HepG2 (cell line): Measurements from ENCODE around the gene IRF4. TPM values are rescaled to one million over a fixed set of nuclear protein-coding genes. Genes with fewer than 3 reads are reported as not detected.

Source experiments
- ATAC-seq: fragments of 200-7000 bp; cut with Tn5 transposase; 3 replicates; pipeline ENCODE4 v1.9.1; 2020; ENCODE audit warnings: mild to moderate bottlenecking, moderate library complexity
- BruUV-seq: library from RNA; stranded (reverse); fragments of 400-500 nt; replicated peaks from 2 replicates; lab custom pipeline; 2021; lab: Mats Ljungman, UMichigan
- CTCF ChIA-PET: fragments of 300-600 bp; formaldehyde crosslinking; extraction: SDS; loops from one replicate; lab custom pipeline; 2021; ENCODE audit warnings: low total read pairs, inconsistent platforms, low intra/inter-chr PET ratio; lab: Yijun Ruan, JAX
- POLR2A ChIA-PET: fragments of 350-600 bp; sonication (Branson Sonifier 250); formaldehyde crosslinking; loops from one replicate; lab custom pipeline; 2020; ENCODE audit warnings: antibody characterized with exemption, inconsistent platforms; lab: Yijun Ruan, JAX
- DNase-seq: peaks from one replicate; pipeline ENCODE4 v3.0.0-alpha.2; 2015; ENCODE audit warnings: low spot score
- FAIRE-seq: peaks from 3 replicates; lab custom pipeline; 2011; peaks lifted over from hg19 to GRCh38; lab: Jason Lieb, UNC
- H2AFZ ChIP-seq: one replicate; pipeline ENCODE4 v1.6.1; 2011; ENCODE audit warnings: low read length, inconsistent platforms
- H3K27ac ChIP-seq: fragments of 300-600 bp; 3 replicates; pipeline ENCODE4 v1.8.0; 2011; ENCODE audit warnings: mixed run types, mild to moderate bottlenecking, mixed read lengths, low read length, inconsistent platforms; ENCODE audit not compliant: insufficient read depth; ENCODE audit errors: extremely low read length
- H3K27me3 ChIP-seq, 2 experiments: fragments of 200-600 bp in 1 of 2; 2 replicates in 1 of 2; 3 replicates in 1 of 2; pipeline versions ENCODE4 v1.6.0 to v1.8.0; 2011; ENCODE audit warnings: low read length in 2 of 2, mild to moderate bottlenecking in 2 of 2, moderate library complexity in 2 of 2, inconsistent platforms in 1 of 2; ENCODE audit not compliant: insufficient read depth in 2 of 2, control insufficient read depth in 1 of 2
- H3K36me3 ChIP-seq, 2 experiments: fragments of 200-600 bp in 1 of 2; replicated peaks in 1 of 2; 2 replicates in 1 of 2; 3 replicates in 1 of 2; pipeline versions ENCODE4 v1.5.1 to v1.8.0; 2011; ENCODE audit warnings: low read length in 2 of 2, inconsistent platforms in 1 of 2; ENCODE audit not compliant: insufficient read depth in 2 of 2, control insufficient read depth in 1 of 2
- H3K4me1 ChIP-seq: 2 replicates; pipeline ENCODE4 v1.5.1; 2012; ENCODE audit warnings: low read length, inconsistent platforms; ENCODE audit not compliant: insufficient read depth
- H3K4me2 ChIP-seq: 2 replicates; pipeline ENCODE4 v1.6.0; 2011; ENCODE audit warnings: low read depth, low read length, inconsistent platforms
- H3K4me3 ChIP-seq, 3 experiments: fragments of 200-600 bp in 1 of 3; sonication (generic), shearing (Covaris generic) in 1 of 3; replicated peaks in 1 of 3; 2 replicates each; pipeline ENCODE4 v1.5.1; 2011 to 2016; ENCODE audit warnings: low read length in 3 of 3, inconsistent platforms in 2 of 3, low read depth in 2 of 3, mild to moderate bottlenecking in 2 of 3, control low read depth in 1 of 3, mixed read lengths in 1 of 3; ENCODE audit not compliant: insufficient read depth in 1 of 3
- H3K79me2 ChIP-seq: one replicate; pipeline ENCODE4 v1.6.1; 2011; ENCODE audit warnings: low read length, inconsistent platforms; ENCODE audit not compliant: insufficient read depth
- H3K9ac ChIP-seq: 2 replicates; pipeline ENCODE4 v1.6.0; 2011; ENCODE audit warnings: mild to moderate bottlenecking, low read depth, low read length, inconsistent platforms; ENCODE audit not compliant: insufficient read depth
- H3K9me3 ChIP-seq: 2 replicates; pipeline ENCODE4 v1.5.1; 2012; ENCODE audit warnings: mild to moderate bottlenecking, low read length
- H4K20me1 ChIP-seq: 2 replicates; pipeline ENCODE4 v1.6.0; 2011; ENCODE audit warnings: inconsistent platforms, mild to moderate bottlenecking, low read length, moderate library complexity; ENCODE audit not compliant: insufficient read depth
- HNRNPLL ChIP-seq: fragments of 200-400 bp; formaldehyde crosslinking; IDR thresholded peaks from 2 replicates; pipeline ENCODE4 v1.6.1; 2017; ENCODE audit warnings: mild to moderate bottlenecking, low read depth, low read length; ENCODE audit not compliant: poor library complexity, severe bottlenecking
- NRL ChIP-seq: sonication (generic); formaldehyde crosslinking; IDR thresholded peaks from 2 replicates; pipeline ENCODE4 v1.5.0; 2020; ENCODE audit warnings: missing genetic modification reagents, mild to moderate bottlenecking, moderate library complexity, borderline replicate concordance
- PHF20 ChIP-seq: sonication (generic); formaldehyde crosslinking; IDR thresholded peaks from 2 replicates; pipeline ENCODE4 v1.5.0; 2020; ENCODE audit warnings: mild to moderate bottlenecking, missing genetic modification reagents
- PRMT3 ChIP-seq: sonication (generic); formaldehyde crosslinking; IDR thresholded peaks from 2 replicates; pipeline ENCODE4 v1.8.1; 2022; ENCODE audit warnings: low read depth, mild to moderate bottlenecking, moderate library complexity, missing genetic modification reagents, borderline replicate concordance
- SCMH1 ChIP-seq: sonication (generic); formaldehyde crosslinking; IDR thresholded peaks from 2 replicates; pipeline ENCODE4 v1.9.0; 2021; ENCODE audit warnings: missing genetic modification reagents, mild to moderate bottlenecking, borderline replicate concordance
- ZBTB49 ChIP-seq: sonication (generic); formaldehyde crosslinking; IDR thresholded peaks from 2 replicates; pipeline ENCODE4 v1.4.0; 2020; ENCODE audit warnings: missing genetic modification reagents, borderline replicate concordance
- ZFP36 ChIP-seq: fragments of 150-350 bp; IDR thresholded peaks from 2 replicates; pipeline ENCODE4 v1.6.1; 2018; ENCODE audit warnings: borderline replicate concordance, low read length, low read depth; ENCODE audit not compliant: partially characterized antibody
- ZNF136 ChIP-seq: sonication (generic); formaldehyde crosslinking; IDR thresholded peaks from 2 replicates; pipeline ENCODE4 v1.8.1; 2022; ENCODE audit warnings: low read depth, mild to moderate bottlenecking, moderate library complexity, missing genetic modification reagents
- ZNF530 ChIP-seq: sonication (generic); formaldehyde crosslinking; IDR thresholded peaks from 2 replicates; pipeline ENCODE4 v1.5.0; 2020; ENCODE audit warnings: low read depth, mild to moderate bottlenecking, missing genetic modification reagents
- ZNF546 ChIP-seq: sonication (generic); formaldehyde crosslinking; conservative IDR thresholded peaks from 2 replicates; pipeline ENCODE4 v1.8.1; 2023; ENCODE audit warnings: mild to moderate bottlenecking, missing genetic modification reagents
- WGBS: methylation state at CpG from one replicate; pipeline ENCODE4 v1.1.6; 2017; ENCODE audit warnings: low lambda C conversion rate; 5-methylcytosine and 5-hydroxymethylcytosine counted together
- in situ Hi-C: cut with HindIII; loops from 2 replicates; pipeline ENCODE4 v1.10.0; 2017; ENCODE audit warnings: low pct_unique_long_range_greater_than_20kb; ENCODE audit not compliant: extremely low pct_ligation_motif_present
- intact Hi-C: fragments of 100-400 bp; cut with micrococcal nuclease; formaldehyde crosslinking; loops from one replicate; pipeline ENCODE4 v1.10.0; 2022; ENCODE audit not compliant: unreplicated experiment
- polyA plus RNA-seq, 8 experiments: library from polyadenylated mRNA; depleted of rRNA in 3 of 8; stranded (reverse) in 7 of 8; unstranded in 1 of 8; fragments of >200 nt; fragmentation: Illumina TruSeq in 4 of 8; extraction: Trizol in 4 of 8; gene quantifications; 2 replicates each; pipeline versions ENCODE4 v1.2.1 to v1.2.3, GENCODE V29; 2011 to 2016; ENCODE audit warnings: low read depth in 4 of 8, missing spikeins in 1 of 8, mixed read lengths in 1 of 8; ENCODE audit not compliant: insufficient read depth in 1 of 8
- total RNA-seq, 5 experiments: library from RNA; depleted of rRNA; stranded (reverse); fragments of >200 nt; fragmentation: Illumina TruSeq; extraction: Trizol; gene quantifications; 2 replicates each; pipeline ENCODE4 v1.2.3, GENCODE V29; 2016; ENCODE audit warnings: low read depth in 1 of 5

The IRF4 gene
- total and polyA plus RNA-seq, 2 of the 13 experiments (the other 11 are each of a cell fraction or from before 2014, with no cell fraction given), result 0.07 to 0.09 TPM

- TF ChIP-seq SCMH1 (CRISPR knock-in tag) (no peak), ZBTB49 (CRISPR knock-in tag) (no peak), ZNF546 (CRISPR knock-in tag) (no peak), ZFP36 (no peak), PRMT3 (CRISPR knock-in tag) (no peak), ZNF530 (no peak), PHF20 (CRISPR knock-in tag) (no peak), HNRNPLL (no peak)
Measured at GRCh38 chr6:363291-363690, 28.3 kb upstream of the IRF4 start (continued).

GRCh38 chr6:363909-364308 lies 27.6 kb upstream of the IRF4 start:
- Histone ChIP-seq H3K4me3 (no peak overlapping the region), H3K9ac (no peak overlapping the region), H3K79me2 (no peaks in the 10 kb centered on the region), H3K36me3 (no peaks in the 10 kb centered on the region), H3K27me3 (peaks cover 5 to 27% of the 10 kb centered on the region in 2 experiments; a peak in 4 of 5 replicates), H2AFZ (no peak overlapping the region), H3K4me1 (peaks cover 16% of the 10 kb centered on the region), H3K27ac (no peak overlapping the region), H3K9me3 (no peaks in the 10 kb centered on the region), H4K20me1 (no peaks in the 10 kb centered on the region), H3K4me2 (no peak overlapping the region)
- WGBS, result 55% methylated on average over 13 of the region's 13 CpGs
- DNase-seq (no peak), ATAC-seq (no peak), FAIRE-seq (no peak)
- intact Hi-C loops (no loop called here), in situ Hi-C loops (no loop called here)
- CTCF ChIA-PET, result no interaction called here
- POLR2A ChIA-PET, result no interaction called here
- 0 out of 2 replicates have a peak, but pooled peaks have one; percentile 15 for TF ChIP-seq NRL
- no peak for TF ChIP-seq ZNF136
- BruUV-seq, result no TSS peak
